Activated CD8-positive, alpha-beta memory T cell treated with anti-CD3 and anti-CD28 coated beads for 48 hours (primary cell): ENCODE results near the gene IDH2.
"Not testable (repeated sequence)": the region's sequence is repeated elsewhere in the genome, so short reads cannot be mapped to it uniquely, and the experiment has no call there.

Experiments
- DNase-seq, 3 experiments: peaks; one replicate each; pipeline ENCODE4 v3.0.0-alpha.2; 2020; ENCODE audit warnings: low read depth in 2 of 3, low spot score in 2 of 3

The IDH2 gene

GRCh38 chr15:90101969-90102890 is at the start of gene IDH2:
Gene IDH2 (minus strand): TSS chr15:90102468. CDS start chr15:90102390, 78 bp downstream.
- peak in 1 of 3 experiments; percentile 52 for DNase-seq

- DNase-seq: not testable (repeated sequence)
These were observed 48.3 kb upstream of the IDH2 start for GRCh38 chr15:90150551-90150950.

GRCh38 chr15:90149609-90150340 is 47.5 kb upstream of the IDH2 start:
- no peak for DNase-seq

GRCh38 chr15:90146198-90146761 is 44.0 kb upstream of the IDH2 start:
- not testable (repeated sequence) for DNase-seq

- no peak for DNase-seq
These were observed 43.5 kb upstream of the IDH2 start for GRCh38 chr15:90145761-90146160.

GRCh38 chr15:90145259-90145658 is 43.0 kb upstream of the IDH2 start:
- no peak for DNase-seq

GRCh38 chr15:90143166-90143655 is 40.9 kb upstream of the IDH2 start:
- DNase-seq: peak; percentile 24 to 31 (median 30)

GRCh38 chr15:90142216-90143165 is 40.2 kb upstream of the IDH2 start:
- peak in 1 of 3 experiments; percentile 18 for DNase-seq

GRCh38 chr15:90141646-90142045 is 39.4 kb upstream of the IDH2 start:
- no peak for DNase-seq

GRCh38 chr15:90139549-90139948 is 37.3 kb upstream of the IDH2 start:
- peak in 2 of 3 experiments; percentile 6 to 17 for DNase-seq

- no peak for DNase-seq
These were observed 36.0 kb upstream of the IDH2 start for GRCh38 chr15:90138071-90138833.

- no peak for DNase-seq
These were observed 30.2 kb upstream of the IDH2 start for GRCh38 chr15:90132437-90132836.

- no peak for DNase-seq
These were observed 29.6 kb upstream of the IDH2 start for GRCh38 chr15:90131848-90132247.

GRCh38 chr15:90130291-90130690 is 28.0 kb upstream of the IDH2 start:
- no peak for DNase-seq

GRCh38 chr15:90126596-90127435 is 24.5 kb upstream of the IDH2 start:
- no peak for DNase-seq

GRCh38 chr15:90126022-90126421 is 23.8 kb upstream of the IDH2 start:
- no peak for DNase-seq

GRCh38 chr15:90124507-90124906 is 22.2 kb upstream of the IDH2 start:
- no peak for DNase-seq

- no peak for DNase-seq
These were observed 18.8 kb upstream of the IDH2 start for GRCh38 chr15:90121086-90121485.

- DNase-seq: no peak
These were observed 17.1 kb upstream of the IDH2 start for GRCh38 chr15:90119367-90119766.
